Muscle layer of colon (tissue), 2 donors: Measurements from ENCODE around the gene ABCC1.
"Not testable (repeated sequence)": the region's sequence is repeated elsewhere in the genome, so short reads cannot be mapped to it uniquely, and the experiment has no call there.

Experiments used
- H3K27ac ChIP-seq: one replicate; pipeline ENCODE4 v1.7.0; 2013; ENCODE audit warnings: low read depth, mild to moderate bottlenecking, low read length, moderate library complexity
- H3K27me3 ChIP-seq, 2 donors: one replicate each; pipeline ENCODE4 v1.7.0; 2013; ENCODE audit warnings: low read length in 2 of 2, mild to moderate bottlenecking in 2 of 2; ENCODE audit not compliant: insufficient read depth in 2 of 2, control insufficient read depth in 1 of 2
- H3K36me3 ChIP-seq: one replicate; pipeline ENCODE4 v1.7.0; 2013; ENCODE audit warnings: mild to moderate bottlenecking, low read length; ENCODE audit not compliant: insufficient read depth
- H3K4me1 ChIP-seq: one replicate; pipeline ENCODE4 v1.7.0; 2013; ENCODE audit warnings: mild to moderate bottlenecking, low read length; ENCODE audit not compliant: insufficient read depth
- H3K4me3 ChIP-seq, 2 donors: one replicate each; pipeline ENCODE4 v1.7.0; 2013; ENCODE audit warnings: low read length in 2 of 2, low read depth in 1 of 2, mild to moderate bottlenecking in 1 of 2, moderate library complexity in 1 of 2
- H3K9ac ChIP-seq: one replicate; pipeline ENCODE4 v1.7.0; 2013; ENCODE audit warnings: low read length
- H3K9me3 ChIP-seq: one replicate; pipeline ENCODE4 v1.7.0; 2013; ENCODE audit warnings: mild to moderate bottlenecking, low read length
- donor health status: abdominal sarcoma.
- donor health status: Adenocarcinoma of cecum.

Gene ABCC1

DNA sequence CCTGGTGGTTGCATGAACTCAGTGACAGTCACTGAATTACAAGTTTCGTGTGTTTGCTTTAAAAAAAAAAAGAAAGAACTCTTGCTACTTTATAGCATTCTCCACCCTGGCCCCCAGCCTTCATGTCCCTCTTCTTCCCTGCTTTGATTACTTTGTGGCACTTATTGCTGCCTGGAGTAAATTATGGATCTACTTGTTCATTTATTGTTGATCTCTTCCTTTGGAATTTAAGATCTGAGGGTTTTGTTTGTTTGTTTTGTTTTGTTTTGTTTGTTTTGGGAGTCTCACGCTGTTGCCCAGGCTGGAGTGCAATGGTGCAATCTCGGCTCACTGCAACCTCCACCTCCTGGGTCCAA is 147.4 kb downstream of the ABCC1 start:
- peaks cover 23% of the 10 kb centered on the region for H3K36me3 ChIP-seq
- H3K4me1 ChIP-seq, result peaks cover 60% of the 10 kb centered on the region

DNA sequence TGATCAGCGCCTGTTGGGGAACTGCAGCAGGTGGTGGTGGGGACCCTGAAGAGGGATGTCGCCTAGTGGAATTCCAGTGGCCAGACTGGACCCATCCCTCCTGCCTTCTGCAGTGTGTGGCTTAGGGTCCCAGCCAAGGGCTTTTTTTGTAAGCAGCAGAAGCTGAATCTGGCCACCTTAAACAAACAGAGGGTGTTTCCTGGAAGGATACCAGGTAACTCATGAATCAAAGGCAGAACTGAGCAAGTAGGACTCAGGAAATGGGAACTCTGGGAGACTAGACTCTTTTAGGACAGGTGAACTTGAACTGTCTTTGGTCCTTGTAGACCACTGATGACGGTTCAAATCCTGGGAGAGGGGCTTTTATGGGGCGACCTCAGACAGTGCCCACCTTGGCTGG is 149.9 kb downstream of the ABCC1 start:
- no peak overlapping the region for H3K4me3 ChIP-seq
- peaks cover 48% of the 10 kb centered on the region for H3K4me1 ChIP-seq
- no peak overlapping the region for H3K9ac ChIP-seq
- peaks cover 19% of the 10 kb centered on the region for H3K36me3 ChIP-seq
- no peaks in the 10 kb centered on the region for H3K27me3 ChIP-seq
- H3K9me3 ChIP-seq, result no peaks in the 10 kb centered on the region
- H3K27ac ChIP-seq, result peak overlapping the region; percentile 51

More for the DNA sequence above, 147.4 kb downstream of the ABCC1 start:
- no peak overlapping the region for H3K4me3 ChIP-seq
- no peaks in the 10 kb centered on the region for H3K27me3 ChIP-seq
- H3K9ac ChIP-seq, result peak overlapping the region; percentile 45
- no peaks in the 10 kb centered on the region for H3K9me3 ChIP-seq
- peak overlapping the region; percentile 83 for H3K27ac ChIP-seq

DNA sequence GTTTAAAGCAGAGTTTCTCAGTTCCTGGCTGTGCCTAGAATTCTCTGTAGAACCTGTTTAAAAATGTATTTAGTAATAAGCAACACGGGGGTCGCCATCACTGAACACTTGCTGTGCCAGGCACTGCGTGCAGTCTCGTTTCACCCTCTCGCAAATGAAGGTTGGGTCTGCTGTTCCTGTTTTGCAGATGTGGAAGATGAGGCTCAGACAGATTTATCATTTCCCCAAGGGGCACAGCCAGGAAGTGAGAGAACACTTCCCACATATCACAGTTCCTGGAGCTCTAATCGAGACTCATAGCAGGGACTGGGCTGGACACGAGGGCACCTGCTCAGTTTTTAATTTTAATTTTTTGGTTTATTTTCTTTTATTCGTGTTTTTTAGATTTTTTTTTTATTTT is 151.2 kb downstream of the ABCC1 start:
- Histone ChIP-seq H3K4me1 (peaks cover 41% of the 10 kb centered on the region), H3K27ac (no peak overlapping the region)

DNA sequence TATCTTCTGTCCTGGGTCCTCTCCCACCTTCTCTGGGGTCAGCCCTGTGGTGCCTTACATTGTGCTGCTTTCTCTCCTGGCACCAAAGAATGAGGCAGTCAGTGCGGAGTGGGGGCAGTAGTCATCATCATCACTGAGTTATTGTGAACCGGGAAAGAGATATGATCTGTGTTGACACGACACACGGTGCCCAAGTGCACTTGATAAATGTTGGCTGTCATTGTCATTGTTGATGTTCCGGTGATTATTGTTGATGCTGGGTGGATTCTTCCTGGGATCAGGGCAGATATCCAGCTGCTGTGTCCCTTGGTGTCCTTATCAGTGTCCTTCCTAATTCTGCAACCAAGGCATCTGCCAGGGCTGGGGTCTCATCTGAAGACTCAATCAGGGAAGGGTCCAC is 152.2 kb downstream of the ABCC1 start:
- H3K27ac ChIP-seq, result no peak overlapping the region
- H3K27me3 ChIP-seq, result no peaks in the 10 kb centered on the region
- no peaks in the 10 kb centered on the region for H3K9me3 ChIP-seq
- peaks cover 18% of the 10 kb centered on the region for H3K36me3 ChIP-seq
- H3K4me1 ChIP-seq, result peaks cover 32% of the 10 kb centered on the region
- no peak overlapping the region for H3K4me3 ChIP-seq
- H3K9ac ChIP-seq, result no peak overlapping the region

More for the DNA sequence above, 151.2 kb downstream of the ABCC1 start:
- peaks cover 17% of the 10 kb centered on the region for H3K36me3 ChIP-seq
- H3K4me3 ChIP-seq, result no peak overlapping the region
- no peaks in the 10 kb centered on the region for H3K27me3 ChIP-seq
- H3K9me3 ChIP-seq, result no peaks in the 10 kb centered on the region
- no peak overlapping the region for H3K9ac ChIP-seq

DNA sequence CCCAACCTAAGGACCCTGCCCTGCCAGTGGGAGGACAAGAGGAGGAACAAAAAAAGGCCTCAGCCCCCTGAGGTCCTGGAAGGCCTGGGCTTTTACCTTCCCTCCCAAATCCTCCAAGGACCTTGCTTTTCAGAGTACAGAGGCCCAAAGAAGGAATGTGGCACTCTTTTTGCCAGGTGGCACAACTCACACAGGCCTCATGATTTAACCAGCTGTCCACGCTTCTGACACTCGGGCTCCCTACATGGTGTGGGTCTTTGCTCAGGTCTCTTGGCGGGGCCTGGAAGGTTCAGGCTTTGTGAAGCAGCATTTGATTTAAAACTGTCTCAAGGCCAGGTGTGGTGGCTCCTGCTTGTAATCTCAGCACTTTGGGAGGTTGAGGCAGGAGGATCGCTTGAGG is 153.3 kb downstream of the ABCC1 start:
- no peak overlapping the region for H3K4me3 ChIP-seq
- H3K36me3 ChIP-seq, result peaks cover 21% of the 10 kb centered on the region
- H3K9me3 ChIP-seq, result no peaks in the 10 kb centered on the region
- H3K27me3 ChIP-seq, result no peaks in the 10 kb centered on the region
- H3K27ac ChIP-seq, result no peak overlapping the region
- H3K4me1 ChIP-seq, result peaks cover 23% of the 10 kb centered on the region
- no peak overlapping the region for H3K9ac ChIP-seq

DNA sequence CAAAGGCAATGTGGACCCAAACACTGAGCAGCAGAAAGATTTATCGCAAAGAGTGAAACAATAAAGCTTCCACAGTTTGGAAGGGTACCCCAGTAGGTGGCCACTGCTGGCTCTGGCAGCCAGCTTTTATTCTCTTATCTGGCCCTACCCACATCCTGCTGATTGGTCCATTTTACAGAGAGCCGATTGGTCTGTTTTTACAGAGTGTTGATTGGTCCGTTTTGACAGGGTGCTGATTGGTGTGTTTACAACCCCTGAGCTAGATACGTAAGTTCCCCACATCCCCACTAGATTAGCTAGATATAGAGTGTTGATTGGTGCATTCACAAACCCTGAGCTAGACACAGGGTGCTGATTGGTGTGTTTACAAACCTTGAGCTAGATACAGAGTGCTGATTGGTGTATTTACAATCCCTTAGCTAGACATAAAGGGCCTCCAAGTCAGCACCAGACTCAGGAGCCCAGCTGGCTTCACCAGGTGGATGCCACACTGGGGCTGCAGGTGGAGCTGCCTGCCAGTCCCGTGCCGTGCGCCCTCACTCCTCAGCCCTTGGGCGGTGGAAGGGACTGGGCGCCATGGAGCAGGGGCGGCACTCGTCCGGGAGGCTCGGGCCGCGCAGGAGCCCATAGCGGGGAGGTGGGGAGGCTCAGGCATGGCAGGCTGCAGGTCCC is 154.9 kb downstream of the ABCC1 start:
- not testable (repeated sequence) for H3K4me3 ChIP-seq, H3K9me3 ChIP-seq, H3K27ac ChIP-seq, H3K27me3 ChIP-seq, H3K9ac ChIP-seq
- Histone ChIP-seq H3K4me1 (peaks cover 26% of the 10 kb centered on the region), H3K36me3 (peaks cover 16% of the 10 kb centered on the region)

DNA sequence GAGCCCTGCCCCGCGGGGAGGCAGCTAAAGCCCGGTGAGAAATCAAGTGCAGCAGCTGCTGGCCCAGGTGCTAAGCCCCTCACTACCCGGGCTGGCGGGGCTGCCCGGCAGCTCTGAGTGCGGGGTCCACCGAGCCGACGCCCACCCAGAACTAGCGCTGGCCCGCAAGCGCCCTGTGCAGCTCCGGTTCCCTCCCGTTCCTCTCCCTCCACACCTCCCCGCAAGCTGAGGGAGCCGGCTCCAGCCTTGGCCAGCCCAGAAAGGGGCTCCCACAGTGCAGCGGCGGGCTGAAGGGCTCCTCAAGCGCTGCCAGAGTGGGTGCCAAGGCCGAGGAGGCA is 155.4 kb downstream of the ABCC1 start:
- peaks cover 26% of the 10 kb centered on the region for H3K4me1 ChIP-seq
- not testable (repeated sequence) for H3K27ac ChIP-seq, H3K4me3 ChIP-seq, H3K9ac ChIP-seq, H3K27me3 ChIP-seq, H3K9me3 ChIP-seq
- peaks cover 21% of the 10 kb centered on the region for H3K36me3 ChIP-seq

DNA sequence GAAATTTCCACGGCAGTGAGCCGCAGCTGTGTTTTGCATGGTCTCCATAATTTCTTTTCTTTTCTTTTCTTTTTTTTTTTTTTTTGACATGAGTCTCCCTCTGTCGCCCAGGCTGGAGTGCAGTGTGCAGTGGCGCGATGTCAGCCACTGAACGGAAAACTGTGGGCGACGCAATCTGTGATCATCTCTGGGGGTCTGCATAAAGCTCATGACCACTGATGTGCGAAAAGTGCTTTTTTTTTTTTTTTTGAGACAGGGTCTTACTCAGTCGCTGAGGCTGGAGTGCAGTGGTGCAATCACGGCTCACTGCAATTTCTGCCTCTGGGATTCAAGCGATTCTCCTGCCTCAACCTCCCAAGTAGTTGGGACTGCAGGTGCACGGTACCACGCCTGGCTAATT is 156.2 kb downstream of the ABCC1 start:
- Histone ChIP-seq H3K4me1 (peaks cover 26% of the 10 kb centered on the region), H3K4me3 (no peak overlapping the region), H3K9me3 (no peaks in the 10 kb centered on the region), H3K36me3 (peaks cover 27% of the 10 kb centered on the region), H3K27me3 (no peaks in the 10 kb centered on the region), H3K9ac (no peak overlapping the region), H3K27ac (no peak overlapping the region)

DNA sequence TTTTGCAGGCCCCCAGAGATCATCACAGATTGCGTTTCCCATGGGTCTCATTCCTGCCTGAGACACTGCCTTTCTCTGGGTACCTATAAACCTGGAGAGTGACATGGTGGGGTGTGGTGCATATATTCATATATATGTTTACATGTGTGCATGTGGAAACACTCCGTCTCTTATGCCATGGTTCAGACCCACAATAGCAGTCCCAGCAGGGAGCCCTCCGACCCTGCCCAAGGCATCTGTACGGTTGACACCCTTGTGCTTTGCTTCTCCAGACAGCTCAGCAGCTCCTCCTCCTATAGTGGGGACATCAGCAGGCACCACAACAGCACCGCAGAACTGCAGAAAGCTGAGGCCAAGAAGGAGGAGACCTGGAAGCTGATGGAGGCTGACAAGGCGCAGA is 157.1 kb downstream of the ABCC1 start:
- no peaks in the 10 kb centered on the region for H3K9me3 ChIP-seq
- no peak overlapping the region for H3K9ac ChIP-seq
- H3K4me1 ChIP-seq, result peaks cover 24% of the 10 kb centered on the region
- H3K27ac ChIP-seq, result no peak overlapping the region
- no peak overlapping the region for H3K4me3 ChIP-seq
- peaks cover 30% of the 10 kb centered on the region for H3K36me3 ChIP-seq
- no peaks in the 10 kb centered on the region for H3K27me3 ChIP-seq

DNA sequence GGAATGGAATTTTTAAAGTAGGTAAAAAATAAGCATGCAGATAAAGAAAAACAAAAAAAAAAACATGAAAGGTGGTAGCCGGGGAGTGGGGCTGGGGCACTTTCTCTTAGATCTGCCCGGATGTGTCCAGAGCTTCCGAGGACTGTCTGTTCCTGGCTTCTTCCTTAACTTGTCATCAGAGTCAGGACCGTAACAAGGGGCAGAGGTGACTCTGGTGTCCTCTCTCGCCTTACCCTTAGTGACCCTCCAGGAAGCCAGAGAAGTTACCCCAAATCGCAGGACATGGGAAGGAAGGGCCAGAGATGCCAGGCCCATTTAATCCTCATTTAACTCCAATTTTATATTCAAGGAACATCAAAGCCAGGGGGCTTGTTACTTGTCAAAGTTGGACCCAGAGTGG is 158.4 kb downstream of the ABCC1 start:
- Histone ChIP-seq H3K27ac (no peak overlapping the region), H3K27me3 (no peaks in the 10 kb centered on the region), H3K9ac (no peak overlapping the region), H3K4me1 (peaks cover 12% of the 10 kb centered on the region), H3K4me3 (no peak overlapping the region), H3K36me3 (peaks cover 44% of the 10 kb centered on the region), H3K9me3 (no peaks in the 10 kb centered on the region)

DNA sequence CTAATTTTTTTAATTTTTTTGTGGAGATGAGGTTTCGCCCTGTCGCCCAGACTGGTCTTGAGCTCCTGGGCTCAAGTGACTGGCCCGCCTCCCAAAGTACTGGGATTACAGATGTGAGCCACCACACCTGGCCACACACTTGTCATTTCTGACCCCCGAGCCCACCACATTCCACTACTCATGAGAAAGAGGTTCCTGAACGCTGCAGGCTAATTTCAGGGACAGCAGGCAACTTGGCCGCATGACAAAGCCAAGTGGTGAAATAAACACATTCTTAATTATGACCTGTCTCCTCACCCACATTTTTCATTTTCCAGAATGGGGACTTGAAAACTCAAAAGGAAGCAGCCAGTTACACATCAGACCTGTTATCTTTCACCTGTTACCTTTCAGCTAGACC is 159.3 kb downstream of the ABCC1 start:
- Histone ChIP-seq H3K36me3 (peaks cover 51% of the 10 kb centered on the region), H3K4me3 (no peak overlapping the region), H3K27me3 (no peaks in the 10 kb centered on the region), H3K9ac (no peak overlapping the region), H3K4me1 (peaks cover 12% of the 10 kb centered on the region), H3K9me3 (no peaks in the 10 kb centered on the region), H3K27ac (no peak overlapping the region)

DNA sequence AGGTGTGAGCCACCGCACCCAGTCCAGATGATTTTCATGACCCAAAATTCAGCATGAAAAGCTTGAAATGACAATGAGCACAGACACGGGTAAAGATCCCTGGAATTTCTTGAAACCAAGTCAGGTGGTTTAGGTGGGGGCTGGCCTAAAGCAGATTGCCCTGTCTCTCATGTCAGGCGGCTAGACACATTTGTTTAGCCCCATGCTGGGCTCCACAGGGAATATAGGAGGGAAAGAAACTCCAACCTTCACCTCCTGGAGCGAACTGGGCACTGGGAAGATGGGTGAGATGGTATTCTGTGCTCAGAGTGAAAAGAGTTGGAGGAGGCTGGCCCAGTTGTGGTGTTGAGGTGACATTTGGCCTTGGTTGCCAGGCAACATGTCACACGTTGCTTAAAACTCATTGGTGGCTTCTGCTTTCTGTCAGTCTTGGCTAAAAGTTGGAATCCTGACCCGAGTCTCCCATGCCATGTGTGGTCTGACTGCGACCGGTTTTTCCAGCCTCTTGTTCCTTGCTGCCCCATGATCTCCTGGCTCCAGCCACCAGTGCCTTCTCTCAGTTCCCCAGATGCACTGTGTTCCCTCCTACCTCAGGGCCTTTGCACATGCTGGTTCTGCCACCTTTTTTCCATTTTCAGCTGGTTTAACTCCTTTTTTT is 160.2 kb downstream of the ABCC1 start:
- Histone ChIP-seq H3K4me3 (no peak overlapping the region), H3K4me1 (peaks cover 12% of the 10 kb centered on the region), H3K9me3 (no peaks in the 10 kb centered on the region), H3K9ac (no peak overlapping the region), H3K27me3 (no peaks in the 10 kb centered on the region), H3K27ac (peak overlapping the region; percentile 24), H3K36me3 (peaks cover 50% of the 10 kb centered on the region)
